H9 (cell line): Measurements from ENCODE around the gene ZNF202. TPM values are rescaled to one million over a fixed set of nuclear protein-coding genes. Genes with fewer than 3 reads are reported as not detected.

Experiments
- DNase-seq: peaks from one replicate; pipeline ENCODE4 v3.0.0-alpha.2; 2017
- H2AFZ ChIP-seq: one replicate; pipeline ENCODE4 v1.6.1; 2013; ENCODE audit warnings: mild to moderate bottlenecking, low read length, control low read depth, moderate library complexity
- H2AK5ac ChIP-seq: 2 replicates; pipeline ENCODE4 v1.6.1; 2013; ENCODE audit warnings: low read length, control low read depth, mixed read lengths; ENCODE audit not compliant: insufficient read length
- H2BK120ac ChIP-seq: one replicate; pipeline ENCODE4 v1.6.1; 2013; ENCODE audit warnings: low read depth, mild to moderate bottlenecking, low read length, control low read depth, inconsistent platforms; ENCODE audit not compliant: poor library complexity, severe bottlenecking
- H2BK12ac ChIP-seq: 2 replicates; pipeline ENCODE4 v1.6.1; 2013; ENCODE audit warnings: low read length, control low read depth, mixed read lengths, low read depth; ENCODE audit not compliant: insufficient read length
- H2BK15ac ChIP-seq: 2 replicates; pipeline ENCODE4 v1.6.1; 2013; ENCODE audit warnings: low read depth, low read length, control low read depth
- H2BK20ac ChIP-seq: one replicate; pipeline ENCODE4 v1.6.1; 2013; ENCODE audit warnings: low read depth, mild to moderate bottlenecking, low read length, control low read depth, inconsistent platforms; ENCODE audit not compliant: poor library complexity, severe bottlenecking
- H2BK5ac ChIP-seq: 2 replicates; pipeline ENCODE4 v1.6.1; 2013; ENCODE audit warnings: low read length, control low read depth, mixed read lengths; ENCODE audit not compliant: insufficient read length
- H3K14ac ChIP-seq: 2 replicates; pipeline ENCODE4 v1.6.1; 2013; ENCODE audit warnings: low read length, control low read depth; ENCODE audit not compliant: insufficient read depth
- H3K18ac ChIP-seq: 2 replicates; pipeline ENCODE4 v1.6.1; 2013; ENCODE audit warnings: low read depth, mild to moderate bottlenecking, mixed read lengths, low read length, control low read depth; ENCODE audit not compliant: insufficient read length
- H3K23ac ChIP-seq: 2 replicates; pipeline ENCODE4 v1.6.1; 2013; ENCODE audit warnings: low read length, control low read depth, mixed read lengths, low read depth; ENCODE audit not compliant: insufficient read length
- H3K23me2 ChIP-seq: 2 replicates; pipeline ENCODE4 v1.6.1; 2013; ENCODE audit warnings: low read depth, mild to moderate bottlenecking, mixed read lengths, low read length, control low read depth; ENCODE audit not compliant: insufficient read length, poor library complexity, severe bottlenecking
- H3K27ac ChIP-seq: 2 replicates; pipeline ENCODE4 v1.5.1; 2013; ENCODE audit warnings: low read length, control low read depth, mixed read lengths, low read depth; ENCODE audit not compliant: insufficient read length
- H3K27me3 ChIP-seq: 2 replicates; pipeline ENCODE4 v1.6.1; 2013; ENCODE audit warnings: low read length, control low read depth, inconsistent platforms; ENCODE audit not compliant: insufficient read depth
- H3K4ac ChIP-seq: 2 replicates; pipeline ENCODE4 v1.6.1; 2013; ENCODE audit warnings: low read depth, mild to moderate bottlenecking, control low read depth, inconsistent platforms, low read length, moderate library complexity
- H3K4me1 ChIP-seq: 2 replicates; pipeline ENCODE4 v1.6.1; 2013; ENCODE audit warnings: low read length, control low read depth, inconsistent platforms; ENCODE audit not compliant: insufficient read depth
- H3K4me2 ChIP-seq: 2 replicates; pipeline ENCODE4 v1.6.1; 2013; ENCODE audit warnings: low read length, control low read depth, mixed read lengths; ENCODE audit not compliant: insufficient read length, insufficient read depth
- H3K56ac ChIP-seq: 2 replicates; pipeline ENCODE4 v1.6.1; 2013; ENCODE audit warnings: low read depth, mild to moderate bottlenecking, mixed read lengths, low read length, control low read depth; ENCODE audit not compliant: insufficient read length
- H3K79me1 ChIP-seq: 2 replicates; pipeline ENCODE4 v1.6.1; 2013; ENCODE audit warnings: low read depth, mild to moderate bottlenecking, moderate library complexity, low read length, control low read depth, inconsistent platforms; ENCODE audit not compliant: insufficient read depth, poor library complexity, severe bottlenecking
- H3K79me2 ChIP-seq: 2 replicates; pipeline ENCODE4 v1.6.1; 2013; ENCODE audit warnings: low read length, control low read depth, inconsistent platforms; ENCODE audit not compliant: insufficient read depth
- H3K9ac ChIP-seq: 2 replicates; pipeline ENCODE4 v1.6.1; 2013; ENCODE audit warnings: low read length, control low read depth, mixed read lengths; ENCODE audit not compliant: insufficient read length; ENCODE audit errors: extremely low read depth
- H3K9me3 ChIP-seq: one replicate; pipeline ENCODE4 v1.6.1; 2013; ENCODE audit warnings: low read depth, low read length, inconsistent platforms; ENCODE audit not compliant: control insufficient read depth
- H3T11ph ChIP-seq: one replicate; pipeline ENCODE4 v1.6.1; 2013; ENCODE audit warnings: mild to moderate bottlenecking, low read length, control low read depth, inconsistent platforms
- H4K20me1 ChIP-seq: one replicate; pipeline ENCODE4 v1.6.1; 2013; ENCODE audit not compliant: control insufficient read depth, insufficient read length, insufficient read depth
- H4K5ac ChIP-seq: 2 replicates; pipeline ENCODE4 v1.6.1; 2013; ENCODE audit warnings: low read depth, mild to moderate bottlenecking, mixed read lengths, low read length, control low read depth; ENCODE audit not compliant: insufficient read length
- H4K8ac ChIP-seq: replicated peaks from 2 replicates; pipeline ENCODE4 v1.6.1; 2013; ENCODE audit warnings: low read length, control low read depth, mixed read lengths, low read depth; ENCODE audit not compliant: insufficient read length
- H4K91ac ChIP-seq: 2 replicates; pipeline ENCODE4 v1.6.1; 2013; ENCODE audit warnings: low read depth, mild to moderate bottlenecking, moderate library complexity, mixed read lengths, low read length, control low read depth; ENCODE audit not compliant: insufficient read length
- H3K27ac Mint-ChIP-seq, 3 experiments: 2 replicates in 2 of 3; 3 replicates in 1 of 3; pipeline ENCODE4 v1.8.0; 2020 to 2021; ENCODE audit warnings: mixed read lengths in 3 of 3, mild to moderate bottlenecking in 1 of 3, moderate library complexity in 1 of 3
- H3K27me3 Mint-ChIP-seq: 2 replicates; pipeline ENCODE4 v1.8.0; 2021; ENCODE audit warnings: low read depth, mild to moderate bottlenecking, moderate library complexity, mixed read lengths
- H3K36me3 Mint-ChIP-seq, 3 experiments: 2 replicates in 2 of 3; 3 replicates in 1 of 3; pipeline ENCODE4 v1.8.0; 2020 to 2021; ENCODE audit warnings: low read depth in 3 of 3, mixed read lengths in 3 of 3; ENCODE audit not compliant: insufficient read depth in 1 of 3
- H3K4me1 Mint-ChIP-seq, 2 experiments: 2 replicates each; pipeline ENCODE4 v1.8.0; 2020; ENCODE audit warnings: mixed read lengths in 2 of 2
- H3K4me3 Mint-ChIP-seq, 2 experiments: 2 replicates in 1 of 2; 3 replicates in 1 of 2; pipeline ENCODE4 v1.8.0; 2020 to 2021; ENCODE audit warnings: mild to moderate bottlenecking in 2 of 2, mixed read lengths in 2 of 2, moderate library complexity in 1 of 2
- H3K9me3 Mint-ChIP-seq, 2 experiments: 2 replicates in 1 of 2; 3 replicates in 1 of 2; pipeline ENCODE4 v1.8.0; 2020; ENCODE audit warnings: mild to moderate bottlenecking in 2 of 2, mixed read lengths in 2 of 2, moderate library complexity in 1 of 2
- CTCF ChIP-seq: fragments of 200-600 bp; sonication (generic); conservative IDR thresholded peaks from 3 replicates; pipeline ENCODE4 v1.8.0; 2021; ENCODE audit warnings: antibody characterized with exemption, mild to moderate bottlenecking
- WGBS: extraction: QIAGEN DNeasy Blood & Tissue Kit; methylation state at CpG from one replicate; pipeline ENCODE4 v1.1.7; 2013; ENCODE audit warnings: missing lambda C conversion rate, low lambda C conversion rate, mixed read lengths; ENCODE audit not compliant: insufficient read length; ENCODE audit errors: extremely low coverage; 5-methylcytosine and 5-hydroxymethylcytosine counted together
- total RNA-seq: library from RNA; stranded (reverse); gene quantifications from 2 replicates; pipeline ENCODE4 v1.2.1, GENCODE V29; 2021

ZNF202 gene
- total RNA-seq, 1 experiment from 2014 or later: 49.2 TPM

- Histone ChIP-seq H3K18ac (no peak overlapping the region), H3K9me3 (no peaks in the 10 kb centered on the region), H4K5ac (no peak overlapping the region), H3K27me3 (no peaks in the 10 kb centered on the region), H2AK5ac (no peak overlapping the region), H3K79me2 (no peaks in the 10 kb centered on the region), H3K79me1 (no peaks in the 10 kb centered on the region), H3K9ac (no peak overlapping the region), H3T11ph (no peak overlapping the region), H4K91ac (no peak overlapping the region), H4K20me1 (no peaks in the 10 kb centered on the region), H2AFZ (no peak overlapping the region), H3K4me1 (no peaks in the 10 kb centered on the region; the same call in 1 of the 2 replicates), H2BK20ac (no peak overlapping the region), H2BK120ac (no peak overlapping the region), H2BK5ac (no peak overlapping the region), H3K27ac (no peak overlapping the region), H3K23ac (no peak overlapping the region), H2BK12ac (no peak overlapping the region), H4K8ac (no peak overlapping the region), H3K4me2 (no peak overlapping the region), H3K23me2 (no peaks in the 10 kb centered on the region), H2BK15ac (no peak overlapping the region), H3K56ac (no peak overlapping the region), H3K14ac (no peak overlapping the region), H3K4ac (no peak overlapping the region)
- no peak for DNase-seq
- no peaks in the 10 kb centered on the region for H3K36me3 Mint-ChIP-seq
- no peak for TF ChIP-seq CTCF
- H3K9me3 Mint-ChIP-seq: no peaks in the 10 kb centered on the region
- no peak overlapping the region for H3K4me3 Mint-ChIP-seq
- peaks cover 11 to 14% of the 10 kb centered on the region in 2 experiments for H3K4me1 Mint-ChIP-seq
- no peak overlapping the region for H3K27ac Mint-ChIP-seq
- H3K27me3 Mint-ChIP-seq: no peaks in the 10 kb centered on the region
- WGBS: no CpG with 5 or more reads among the region's 3 CpGs
Observed at GRCh38 chr11:123707206-123707605, 34.3 kb downstream of the ZNF202 start.
